Neural cell (in vitro differentiated cells): ENCODE data around the gene ELK3. TPM values are rescaled to one million over a fixed set of nuclear protein-coding genes. Genes with fewer than 3 reads are reported as not detected.

ENCODE experiments used
- H2AFZ ChIP-seq: fragments of 200-600, 300-800 bp; sonication (generic), shearing (Covaris generic); 2 replicates; pipeline ENCODE4 v1.6.0; 2014; ENCODE audit warnings: low read depth, mild to moderate bottlenecking, antibody characterized with exemption, low read length, moderate library complexity
- H3F3A ChIP-seq: fragments of 200-600 bp; shearing (Covaris generic); 2 replicates; pipeline ENCODE4 v1.6.1; 2016; ENCODE audit warnings: mild to moderate bottlenecking, moderate library complexity, mixed read lengths, antibody characterized with exemption, low read length; ENCODE audit not compliant: insufficient read depth, poor library complexity, severe bottlenecking
- H3K27ac ChIP-seq: fragments of 200-600, 300-800 bp; sonication (generic), shearing (Covaris generic); 2 replicates; pipeline ENCODE4 v1.5.1; 2014; ENCODE audit warnings: mild to moderate bottlenecking, low read length, moderate library complexity
- H3K27me3 ChIP-seq: fragments of 300-800, 200-600 bp; sonication (generic), shearing (Covaris generic); 2 replicates; pipeline ENCODE4 v1.6.0; 2014; ENCODE audit warnings: mild to moderate bottlenecking, low read depth, low read length, moderate library complexity; ENCODE audit not compliant: insufficient read depth
- H3K36me3 ChIP-seq: fragments of 300-800, 200-600 bp; sonication (generic), shearing (Covaris generic); 2 replicates; pipeline ENCODE4 v1.5.1; 2014; ENCODE audit warnings: mild to moderate bottlenecking, antibody characterized with exemption, low read length, moderate library complexity; ENCODE audit not compliant: insufficient read depth
- H3K4me2 ChIP-seq: fragments of 300-800, 200-600 bp; sonication (generic), shearing (Covaris generic); 2 replicates; pipeline ENCODE4 v1.6.0; 2014; ENCODE audit warnings: mild to moderate bottlenecking, low read length
- H3K4me3 ChIP-seq: fragments of 300-800, 200-600 bp; sonication (generic), shearing (Covaris generic); 2 replicates; pipeline ENCODE4 v1.5.1; 2014; ENCODE audit warnings: mild to moderate bottlenecking, low read length, moderate library complexity
- H3K79me2 ChIP-seq: fragments of 200-600 bp; shearing (Covaris generic); replicated peaks from 2 replicates; pipeline ENCODE4 v1.6.0; 2014; ENCODE audit warnings: mild to moderate bottlenecking, low read length, moderate library complexity; ENCODE audit not compliant: insufficient read depth
- H3K9ac ChIP-seq: fragments of 300-800, 200-600 bp; sonication (generic), shearing (Covaris generic); 2 replicates; pipeline ENCODE4 v1.6.1; 2016; ENCODE audit warnings: mild to moderate bottlenecking, low read length, mixed read lengths
- H3K9me2 ChIP-seq: fragments of 200-600 bp; shearing (Covaris generic); 2 replicates; pipeline ENCODE4 v1.6.1; 2016; ENCODE audit warnings: mild to moderate bottlenecking, low read length, mixed read lengths; ENCODE audit not compliant: insufficient read depth
- H3K9me3 ChIP-seq: fragments of 200-600, 300-800 bp; sonication (generic), shearing (Covaris generic); 2 replicates; pipeline ENCODE4 v1.6.1; 2016; ENCODE audit warnings: mild to moderate bottlenecking, mixed run types, low read length, moderate library complexity, mixed read lengths
- H4K20me1 ChIP-seq: fragments of 200-600 bp; shearing (Covaris generic); 2 replicates; pipeline ENCODE4 v1.6.1; 2016; ENCODE audit warnings: mild to moderate bottlenecking, mixed run types; ENCODE audit not compliant: insufficient read depth
- CTCF ChIP-seq: fragments of 450-650 bp; IDR thresholded peaks from 2 replicates; pipeline ENCODE4 v1.5.1; 2014; ENCODE audit warnings: antibody characterized with exemption, mild to moderate bottlenecking, moderate library complexity; ENCODE audit not compliant: poor library complexity, severe bottlenecking
- EP300 ChIP-seq: fragments of 450-650 bp; conservative IDR thresholded peaks from 2 replicates; pipeline ENCODE4 v1.6.1; 2014; ENCODE audit warnings: antibody characterized with exemption, mild to moderate bottlenecking, moderate library complexity; ENCODE audit not compliant: poor library complexity, severe bottlenecking
- EZH2 ChIP-seq: fragments of 200-600, 300-800 bp; shearing (Covaris generic), sonication (generic); IDR thresholded peaks from 2 replicates; pipeline ENCODE4 v1.6.1; 2014; ENCODE audit warnings: antibody characterized with exemption, low read length, borderline replicate concordance, mild to moderate bottlenecking; ENCODE audit not compliant: insufficient read depth, poor library complexity, severe bottlenecking
- MXI1 ChIP-seq: fragments of 450-650 bp; conservative IDR thresholded peaks from 2 replicates; pipeline ENCODE4 v1.6.1; 2014; ENCODE audit warnings: antibody characterized with exemption, mild to moderate bottlenecking; ENCODE audit not compliant: poor library complexity, severe bottlenecking
- POLR2AphosphoS5 ChIP-seq: IDR thresholded peaks from 2 replicates; pipeline ENCODE4 v1.6.1; 2012
- RAD21 ChIP-seq: fragments of 450-650 bp; conservative IDR thresholded peaks from 2 replicates; pipeline ENCODE4 v1.6.1; 2014; ENCODE audit warnings: antibody characterized with exemption, mild to moderate bottlenecking, moderate library complexity
- REST ChIP-seq: IDR thresholded peaks from 2 replicates; pipeline ENCODE4 v1.6.1; 2012; ENCODE audit warnings: borderline replicate concordance
- SMC3 ChIP-seq: fragments of 450-650 bp; conservative IDR thresholded peaks from 2 replicates; pipeline ENCODE4 v1.6.1; 2014; ENCODE audit warnings: antibody characterized with exemption, mild to moderate bottlenecking, moderate library complexity; ENCODE audit not compliant: poor library complexity
- TAF1 ChIP-seq: IDR thresholded peaks from 2 replicates; pipeline ENCODE4 v1.6.1; 2012; ENCODE audit warnings: low read depth
- polyA plus RNA-seq: library from polyadenylated mRNA; depleted of rRNA; stranded (reverse); fragments of >200 nt; gene quantifications from 2 replicates; pipeline ENCODE4 v1.2.3, GENCODE V29; 2014

The ELK3 gene
- polyA plus RNA-seq, 1 donor from 2014 or later, result 0.10 TPM

- Histone ChIP-seq H3K9me3 (no peaks in the 10 kb centered on the region), H4K20me1 (no peaks in the 10 kb centered on the region), H3K27me3 (no peaks in the 10 kb centered on the region), H3K36me3 (no peaks in the 10 kb centered on the region), H3K9ac (no peak overlapping the region), H3K4me3 (no peak overlapping the region), H2AFZ (no peak overlapping the region), H3K4me2 (no peak overlapping the region), H3K27ac (no peak overlapping the region), H3K9me2 (no peaks in the 10 kb centered on the region), H3K79me2 (no peaks in the 10 kb centered on the region), H3F3A (no peaks in the 10 kb centered on the region)
- TF ChIP-seq SMC3 (no peak), EZH2 (no peak), EP300 (no peak), CTCF (no peak), MXI1 (no peak), POLR2AphosphoS5 (no peak), TAF1 (no peak), REST (no peak), RAD21 (no peak)
Measured at GRCh38 chr12:96205908-96206307, 11.7 kb downstream of the ELK3 start.

GRCh38 chr12:96206936-96207662 is 12.9 kb downstream of the ELK3 start:
- Histone ChIP-seq H3K27ac (no peak overlapping the region), H3K9me3 (no peaks in the 10 kb centered on the region), H3K4me2 (no peak overlapping the region), H3K9ac (no peak overlapping the region), H3F3A (no peaks in the 10 kb centered on the region), H3K4me3 (no peak overlapping the region), H3K36me3 (no peaks in the 10 kb centered on the region), H3K27me3 (no peaks in the 10 kb centered on the region), H3K9me2 (no peaks in the 10 kb centered on the region), H4K20me1 (no peaks in the 10 kb centered on the region), H2AFZ (no peak overlapping the region), H3K79me2 (no peaks in the 10 kb centered on the region)
- no peak for TF ChIP-seq RAD21

- H3K27ac ChIP-seq, result no peak overlapping the region
- no peak overlapping the region for H2AFZ ChIP-seq
- H4K20me1 ChIP-seq, result no peaks in the 10 kb centered on the region
- H3K9me3 ChIP-seq, result no peaks in the 10 kb centered on the region
- no peak for TF ChIP-seq EP300
- TF ChIP-seq CTCF, result no peak
- TF ChIP-seq RAD21, result no peak
- TF ChIP-seq TAF1, result no peak
- no peak for TF ChIP-seq EZH2
- TF ChIP-seq SMC3, result no peak
- no peak for TF ChIP-seq MXI1
- no peak for TF ChIP-seq REST
- TF ChIP-seq POLR2AphosphoS5, result no peak
- no peaks in the 10 kb centered on the region for H3F3A ChIP-seq
- H3K9me2 ChIP-seq, result no peaks in the 10 kb centered on the region
- H3K36me3 ChIP-seq, result no peaks in the 10 kb centered on the region
- H3K9ac ChIP-seq, result no peak overlapping the region
- H3K79me2 ChIP-seq, result no peaks in the 10 kb centered on the region
- no peak overlapping the region for H3K4me2 ChIP-seq
- no peaks in the 10 kb centered on the region for H3K27me3 ChIP-seq
- H3K4me3 ChIP-seq, result no peak overlapping the region
Measured at GRCh38 chr12:96208346-96208745, 14.2 kb downstream of the ELK3 start.
